Heart left ventricle (tissue), 16 donors: Measurements from ENCODE around the gene PADI2. TPM values are rescaled to one million over a fixed set of nuclear protein-coding genes. Genes with fewer than 3 reads are reported as not detected.

ENCODE experiments used
- ATAC-seq, 4 donors: fragments of 200-7000 bp; cut with Tn5 transposase; one replicate each; pipeline ENCODE4 v1.9.1; 2020 to 2022; ENCODE audit warnings: moderate library complexity in 4 of 4, mild to moderate bottlenecking in 3 of 4, moderate number of reproducible peaks in 1 of 4
- DNase-seq, 5 donors: peaks; one replicate each; pipeline ENCODE4 v3.0.0-alpha.2; 2020
- H3K27ac ChIP-seq, 12 donors: fragments of 200-600 bp; sonication (generic) in 4 of 12; one replicate each; pipeline versions ENCODE4 v1.5.0 to v1.8.0; 2016 to 2022; ENCODE audit warnings: mild to moderate bottlenecking in 2 of 12
- H3K27me3 ChIP-seq, 9 donors: fragments of 200-600 bp; sonication (generic) in 2 of 9; one replicate each; pipeline versions ENCODE4 v1.5.1 to v1.8.0; 2016 to 2022; ENCODE audit warnings: mild to moderate bottlenecking in 3 of 9
- H3K36me3 ChIP-seq, 9 donors: fragments of 200-600 bp; sonication (generic) in 2 of 9; one replicate each; pipeline versions ENCODE4 v1.5.0 to v1.8.0; 2018 to 2022; ENCODE audit warnings: mild to moderate bottlenecking in 2 of 9
- H3K4me1 ChIP-seq, 12 donors: fragments of 200-600 bp; sonication (generic) in 4 of 12; one replicate each; pipeline versions ENCODE4 v1.5.0 to v1.8.0; 2016 to 2022; ENCODE audit warnings: mild to moderate bottlenecking in 3 of 12
- H3K4me3 ChIP-seq, 12 donors: fragments of 200-600 bp; sonication (generic) in 4 of 12; one replicate each; pipeline versions ENCODE4 v1.5.0 to v1.8.0; 2017 to 2022; ENCODE audit warnings: mild to moderate bottlenecking in 9 of 12, moderate library complexity in 4 of 12
- H3K9me3 ChIP-seq, 12 donors: fragments of 200-600 bp; sonication (generic) in 4 of 12; one replicate each; pipeline versions ENCODE4 v1.5.0 to v1.8.0; 2016 to 2022; ENCODE audit warnings: mild to moderate bottlenecking in 1 of 12
- POLR2A ChIP-seq, 2 donors: fragments of 450-650 bp; IDR thresholded peaks; one replicate each; pipeline ENCODE4 v1.6.1; 2017; ENCODE audit warnings: antibody characterized with exemption in 2 of 2, mild to moderate bottlenecking in 2 of 2, moderate library complexity in 2 of 2
- WGBS, 4 donors: extraction: QIAGEN DNeasy Blood & Tissue Kit in 2 of 4; methylation state at CpG; one replicate each; pipeline versions ENCODE4 v1.1.5 to v1.1.7; 2013 to 2018; 5-methylcytosine and 5-hydroxymethylcytosine counted together
- intact Hi-C, 10 donors: fragments of 100-400 bp; cut with DNase I; formaldehyde crosslinking; loops; one replicate each; pipeline versions ENCODE4 v1.11.1 to v1.14.2; 2022
- polyA plus RNA-seq, 2 donors: library from polyadenylated mRNA; stranded (reverse); fragments of 200-250 nt; gene quantifications; one replicate each; pipeline ENCODE4 v1.2.3, GENCODE V29; 2013
- total RNA-seq, 9 donors: library from RNA; depleted of rRNA in 2 of 9; stranded (reverse); fragments of >200 nt in 2 of 9; fragmentation: NEBNext Ultra II Directional in 3 of 9; extraction: Animal tissue kit (Norgen Biotek cat#: 25700) in 3 of 9; gene quantifications; one replicate each; pipeline versions ENCODE4 v1.1.0 to v1.2.4, GENCODE V29; 2016 to 2023
- TF ChIP-seq, protein P1 (sequence below), 12 donors: fragments of 200-600 bp; sonication (generic) in 4 of 12; IDR thresholded peaks; one replicate each; pipeline versions ENCODE4 v1.5.0 to v1.8.0; 2018 to 2022; ENCODE audit warnings: antibody characterized with exemption in 12 of 12, mild to moderate bottlenecking in 5 of 12
- donor health status: ischemic (EF 13 %, LVEDD 7.1; RV severe dilation, severe dysfunction).
- donor health status: healthy with polysubstance abuse.
- donor health status: DM: no; HTN: yes; CAD: no.
- donor health status: DM: no; HTN: no; CAD: no.
- donor health status: ischemic (EF 25% LVEDD 6.9; RV normal size, moderate dysfunction).
- donor health status: ischemic (EF 25% LVEDD 5.7; RV mildly dilated, moderate dysfunction).
- donor health status: healthy.
- donor health status: DM: yes; HTN: yes; CAD: no.
- donor health status: ischemic (EF 35%, LVEDD 5.7; RV mildly dilated, moderate dysfunction).
- donor health status: nonischemic (EF 11% LVEDD 7.7; RV severe dilation, severe dysfunction).
- donor health status: DM: yes; HTN: yes; CAD: no.
- donor health status: PGD.
- donor health status: ischemic (EF 29% LVEDD 5.4; RV normal size, mild dysfunction).
- donor health status: nonischemic (EF 23%, LVEDD 6.1; RV moderate dilation, normal function).

Gene PADI2
- total and polyA plus RNA-seq, 11 donors = 0.08 to 2.0 (median 0.49) TPM

DNA sequence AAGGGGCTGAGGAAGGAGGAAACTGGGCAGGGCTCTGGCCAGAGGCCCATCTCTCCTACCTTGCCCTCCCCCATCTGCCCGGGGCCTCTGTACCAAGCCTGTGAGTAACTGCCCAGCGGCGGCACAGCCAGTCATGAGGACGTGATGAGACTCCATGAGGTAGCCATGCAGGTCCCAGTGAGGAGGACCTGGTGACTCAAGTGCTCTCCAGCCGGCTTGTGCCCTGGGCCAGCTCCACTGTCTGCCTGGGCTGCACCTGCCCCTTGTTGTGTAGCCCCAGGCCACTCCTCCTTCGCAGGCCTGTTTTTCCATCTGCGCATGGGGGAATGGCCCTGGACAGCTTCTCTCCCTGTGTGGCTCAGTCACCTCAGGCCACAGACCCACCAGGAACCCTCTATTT is 43.7 kb upstream of the PADI2 start:
- Histone ChIP-seq H3K27me3 (peaks cover 0 to 13% (median 0%) of the 10 kb centered on the region in 9 donors), H3K4me3 (no peak overlapping the region), H3K9me3 (peaks cover 0 to 2% (median 0%) of the 10 kb centered on the region in 12 donors), H3K4me1 (no peaks in the 10 kb centered on the region), H3K27ac (no peak overlapping the region), H3K36me3 (no peaks in the 10 kb centered on the region)
- TF ChIP-seq, protein P1, sequence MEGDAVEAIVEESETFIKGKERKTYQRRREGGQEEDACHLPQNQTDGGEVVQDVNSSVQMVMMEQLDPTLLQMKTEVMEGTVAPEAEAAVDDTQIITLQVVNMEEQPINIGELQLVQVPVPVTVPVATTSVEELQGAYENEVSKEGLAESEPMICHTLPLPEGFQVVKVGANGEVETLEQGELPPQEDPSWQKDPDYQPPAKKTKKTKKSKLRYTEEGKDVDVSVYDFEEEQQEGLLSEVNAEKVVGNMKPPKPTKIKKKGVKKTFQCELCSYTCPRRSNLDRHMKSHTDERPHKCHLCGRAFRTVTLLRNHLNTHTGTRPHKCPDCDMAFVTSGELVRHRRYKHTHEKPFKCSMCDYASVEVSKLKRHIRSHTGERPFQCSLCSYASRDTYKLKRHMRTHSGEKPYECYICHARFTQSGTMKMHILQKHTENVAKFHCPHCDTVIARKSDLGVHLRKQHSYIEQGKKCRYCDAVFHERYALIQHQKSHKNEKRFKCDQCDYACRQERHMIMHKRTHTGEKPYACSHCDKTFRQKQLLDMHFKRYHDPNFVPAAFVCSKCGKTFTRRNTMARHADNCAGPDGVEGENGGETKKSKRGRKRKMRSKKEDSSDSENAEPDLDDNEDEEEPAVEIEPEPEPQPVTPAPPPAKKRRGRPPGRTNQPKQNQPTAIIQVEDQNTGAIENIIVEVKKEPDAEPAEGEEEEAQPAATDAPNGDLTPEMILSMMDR (IDR thresholded peaks at IDR 0.05) = no peak
- no peak for TF ChIP-seq POLR2A (IDR thresholded peaks at IDR 0.05)
- 80 to 89% (median 85%) methylated on average over 5 to 7 of the region's 7 CpGs for WGBS, 4 donors
- intact Hi-C loops = no loop called here
- DNase-seq = no peak
- no peak for ATAC-seq

DNA sequence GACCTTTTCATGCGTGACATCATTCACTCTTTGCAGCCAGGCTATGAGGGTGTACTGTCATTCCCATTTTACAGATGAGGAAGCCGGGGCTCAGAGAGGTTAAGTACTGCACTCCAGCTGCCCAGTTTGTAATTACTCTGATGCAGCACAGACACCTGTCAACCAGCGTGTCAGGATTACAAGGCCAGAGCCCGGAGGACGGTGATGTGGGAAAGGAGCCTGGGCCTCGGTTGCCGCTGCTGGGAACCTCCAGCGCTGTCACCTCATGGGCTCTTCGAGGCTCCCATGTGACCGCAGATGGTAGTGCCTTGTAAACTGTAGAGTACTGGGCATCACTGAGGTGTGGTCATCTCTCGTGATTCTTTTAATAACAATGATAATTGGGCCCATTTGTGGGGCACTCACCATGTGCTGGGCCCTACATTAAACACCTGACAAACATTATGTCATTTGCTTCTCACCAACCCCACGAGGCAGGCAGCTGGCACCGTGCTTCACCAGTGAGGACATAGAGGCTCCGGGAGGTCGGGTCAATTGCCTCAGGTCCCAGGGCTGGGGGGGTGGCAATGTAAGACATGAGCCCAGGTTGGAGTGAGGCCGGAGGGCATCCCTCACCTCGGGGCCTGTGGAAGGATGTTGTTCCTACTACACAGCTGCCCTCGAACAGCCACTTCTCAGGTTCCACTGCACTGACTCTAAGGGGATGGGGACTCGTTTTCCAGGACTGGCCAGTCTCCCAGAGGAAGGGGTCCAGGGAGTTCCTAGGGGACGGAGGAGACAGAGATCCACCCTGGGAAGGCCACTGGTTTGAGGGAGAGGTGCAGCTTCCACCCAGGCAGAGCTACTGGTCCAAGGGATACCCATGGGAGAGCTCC is 42.9 kb upstream of the PADI2 start:
- Histone ChIP-seq H3K9me3 (peaks cover 0 to 6% (median 0%) of the 10 kb centered on the region in 12 donors), H3K4me3 (no peak overlapping the region), H3K4me1 (no peaks in the 10 kb centered on the region), H3K27me3 (peaks cover 0 to 13% (median 0%) of the 10 kb centered on the region in 9 donors), H3K27ac (no peak overlapping the region), H3K36me3 (no peaks in the 10 kb centered on the region)
- DNase-seq (no peak), ATAC-seq (no peak)
- TF ChIP-seq POLR2A (IDR thresholded peaks at IDR 0.05) = no peak
- TF ChIP-seq, protein P1 (IDR thresholded peaks at IDR 0.05) = no peak
- intact Hi-C loops = no loop called here
- WGBS, 4 donors = 79 to 83% (median 81%) methylated on average over 20 of the region's 20 CpGs

DNA sequence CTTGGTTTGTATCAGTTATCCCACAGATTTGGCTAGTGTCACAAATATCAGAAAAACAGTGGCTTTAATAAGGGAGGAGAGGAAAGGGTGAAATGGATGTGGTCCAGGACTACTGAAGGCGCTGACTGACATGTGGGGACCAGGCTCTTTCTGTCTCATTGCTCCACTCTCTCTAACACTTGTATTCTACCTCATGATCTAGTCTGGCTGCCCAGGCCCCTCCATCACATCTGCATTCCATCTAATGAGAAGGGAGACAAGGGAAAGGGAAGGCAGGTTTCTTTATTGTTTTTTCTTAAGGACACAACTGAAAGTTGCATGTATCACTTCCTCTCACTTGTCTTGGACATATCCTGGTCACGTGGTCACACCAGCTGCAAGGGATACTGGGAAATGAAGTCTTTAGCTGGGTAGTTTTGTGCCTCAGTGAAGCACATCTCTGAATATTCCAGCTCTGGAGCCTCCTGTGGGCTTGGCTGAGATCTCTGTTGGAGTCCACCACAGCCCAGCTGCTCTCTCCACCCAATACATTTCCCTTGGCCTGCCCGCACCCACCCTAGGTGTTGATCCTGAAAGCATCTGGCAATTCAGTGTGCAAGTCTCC is 42.0 kb upstream of the PADI2 start:
- TF ChIP-seq POLR2A (IDR thresholded peaks at IDR 0.05) = no peak
- TF ChIP-seq, protein P1 (IDR thresholded peaks at IDR 0.05) = no peak
- no peak overlapping the region for H3K27ac ChIP-seq
- H3K4me3 ChIP-seq = no peak overlapping the region
- no peak for ATAC-seq
- no peaks in the 10 kb centered on the region for H3K4me1 ChIP-seq
- intact Hi-C loops = no loop called here
- peaks cover 0 to 5% (median 0%) of the 10 kb centered on the region in 9 donors for H3K27me3 ChIP-seq
- DNase-seq = no peak
- peaks cover 0 to 13% (median under 1%) of the 10 kb centered on the region in 12 donors for H3K9me3 ChIP-seq
- H3K36me3 ChIP-seq = no peaks in the 10 kb centered on the region
- WGBS, 4 donors = 71 to 86% (median 81%) methylated on average over 3 of the region's 3 CpGs

DNA sequence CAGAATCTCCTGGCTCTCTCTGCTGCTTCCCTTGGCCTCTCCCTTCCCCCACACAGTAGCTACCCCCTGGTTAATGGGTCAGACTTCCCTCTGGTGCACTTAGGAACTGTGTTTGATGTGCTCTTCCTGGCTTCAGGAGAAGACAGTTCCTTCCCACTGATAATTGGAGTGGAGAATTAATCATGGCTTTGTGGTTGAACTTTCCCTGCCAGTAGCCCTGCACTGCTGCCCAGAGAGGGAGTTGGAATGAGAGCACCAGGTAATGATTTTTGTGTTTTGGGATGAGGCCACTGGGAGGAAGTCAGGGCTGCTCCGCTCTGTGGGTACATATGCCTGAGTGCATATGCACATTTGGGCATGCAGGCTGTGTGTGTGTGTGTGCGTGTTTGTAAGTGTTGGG is 39.7 kb upstream of the PADI2 start:
- peaks cover 0 to 9% (median 0%) of the 10 kb centered on the region in 9 donors for H3K27me3 ChIP-seq
- no peak for DNase-seq
- 86 to 94% (median 91%) methylated on average over 2 of the region's 2 CpGs for WGBS, 4 donors
- no peaks in the 10 kb centered on the region for H3K36me3 ChIP-seq
- intact Hi-C loops = no loop called here
- H3K27ac ChIP-seq = no peak overlapping the region
- TF ChIP-seq POLR2A (IDR thresholded peaks at IDR 0.05) = no peak
- TF ChIP-seq, protein P1 (IDR thresholded peaks at IDR 0.05) = no peak
- ATAC-seq = no peak
- H3K9me3 ChIP-seq = peaks cover 0 to 34% (median 20%) of the 10 kb centered on the region in 12 donors
- no peak overlapping the region for H3K4me3 ChIP-seq
- no peaks in the 10 kb centered on the region for H3K4me1 ChIP-seq
